HUES64 (cell line): ENCODE results near the gene MAMDC4.

Source experiments
- H3K27ac ChIP-seq: 2 replicates; pipeline ENCODE4 v1.7.0; 2013; ENCODE audit warnings: low read depth, low read length, inconsistent platforms
- H3K27me3 ChIP-seq: 2 replicates; pipeline ENCODE4 v1.6.1; 2013; ENCODE audit warnings: mild to moderate bottlenecking, low read length; ENCODE audit not compliant: insufficient read depth
- H3K36me3 ChIP-seq: 2 replicates; pipeline ENCODE4 v1.6.1; 2013; ENCODE audit warnings: mild to moderate bottlenecking, low read length; ENCODE audit not compliant: insufficient read depth
- H3K4me1 ChIP-seq: 2 replicates; pipeline ENCODE4 v1.6.1; 2013; ENCODE audit warnings: mild to moderate bottlenecking, low read length, moderate library complexity; ENCODE audit not compliant: insufficient read depth
- H3K4me3 ChIP-seq: 2 replicates; pipeline ENCODE4 v1.5.1; 2013; ENCODE audit warnings: mild to moderate bottlenecking, low read length, moderate library complexity
- H3K9ac ChIP-seq: 2 replicates; pipeline ENCODE4 v1.6.1; 2013; ENCODE audit warnings: mild to moderate bottlenecking, low read depth, low read length
- H3K9me3 ChIP-seq: 2 replicates; pipeline ENCODE4 v1.6.1; 2013; ENCODE audit warnings: low read depth, low read length; ENCODE audit not compliant: insufficient read depth
- WGBS: fragments of 150-250, 120-280 bp; methylation state at CpG from one replicate; pipeline ENCODE4 v1.1.7; 2013; ENCODE audit warnings: missing lambda C conversion rate; 5-methylcytosine and 5-hydroxymethylcytosine counted together

Gene MAMDC4

DNA sequence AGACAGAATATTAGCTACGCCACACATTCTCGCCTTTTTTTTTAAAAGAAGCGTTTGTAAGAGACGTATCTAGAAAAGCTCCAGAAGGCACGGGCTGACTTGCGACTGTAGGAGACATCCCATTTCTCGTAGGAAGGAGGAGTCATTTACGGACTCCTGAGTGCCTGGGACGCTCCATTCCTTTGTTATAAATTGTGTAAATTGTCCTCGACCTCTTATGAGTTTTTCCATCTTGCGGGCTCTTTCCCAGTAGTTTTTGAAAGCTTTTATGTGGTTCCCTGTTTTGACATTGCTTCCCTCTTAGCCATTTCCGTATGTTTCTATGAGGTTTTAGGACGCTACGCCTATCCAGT, 43.4 kb upstream of the MAMDC4 start:
- Histone ChIP-seq H3K27ac (peak overlapping the region; percentile 55), H3K4me1 (peaks cover 16% of the 10 kb centered on the region), H3K27me3 (no peaks in the 10 kb centered on the region), H3K9me3 (no peaks in the 10 kb centered on the region), H3K36me3 (peaks cover 33% of the 10 kb centered on the region), H3K9ac (peak overlapping the region; percentile 97), H3K4me3 (peak overlapping the region; percentile 98)
- 9% methylated on average over 13 of the region's 14 CpGs for WGBS

DNA sequence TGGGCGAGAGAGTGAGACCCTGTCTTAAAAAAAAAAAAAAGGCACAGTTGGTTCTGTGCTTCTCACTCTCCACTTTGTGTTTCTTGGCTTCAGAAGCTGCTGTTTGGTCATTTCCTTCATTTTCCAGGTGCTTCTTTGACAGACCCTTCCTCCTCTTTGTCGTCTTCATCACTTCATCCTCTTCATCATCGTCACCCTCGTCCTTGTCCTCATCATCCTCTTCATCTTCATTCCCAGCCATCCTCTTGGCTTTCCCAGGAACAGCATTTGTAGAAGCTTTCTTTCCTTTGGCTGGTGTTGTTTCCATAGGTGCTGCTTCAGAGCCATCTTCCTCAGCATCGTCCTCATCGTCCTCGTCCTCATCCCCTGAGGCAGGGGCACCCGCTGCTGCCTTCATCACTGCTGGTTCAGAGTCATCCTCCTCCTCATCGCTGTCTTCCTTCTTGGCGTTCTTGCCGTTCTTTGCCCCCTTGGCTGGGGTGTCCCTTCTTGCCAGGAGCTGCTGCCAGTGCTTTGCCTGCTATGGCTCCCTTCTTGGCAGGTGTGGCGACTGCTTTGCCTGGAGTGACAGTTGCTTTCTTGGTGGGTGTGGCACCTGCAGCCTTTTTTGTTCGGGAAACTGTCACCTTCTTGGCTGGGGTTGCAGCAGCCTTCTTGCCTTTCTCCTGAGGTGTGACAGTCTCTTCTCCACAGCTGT, 37.3 kb upstream of the MAMDC4 start:
- no peak overlapping the region for H3K9ac ChIP-seq
- H3K4me3 ChIP-seq: no peak overlapping the region
- H3K36me3 ChIP-seq: peaks cover 53% of the 10 kb centered on the region
- H3K4me1 ChIP-seq: peaks cover 5% of the 10 kb centered on the region; the same call in 1 of the 2 replicates
- H3K9me3 ChIP-seq: no peaks in the 10 kb centered on the region
- H3K27ac ChIP-seq: no peak overlapping the region
- whole genome bisulfite sequencing: 96% methylated on average over 13 of the region's 13 CpGs
- H3K27me3 ChIP-seq: no peaks in the 10 kb centered on the region

DNA sequence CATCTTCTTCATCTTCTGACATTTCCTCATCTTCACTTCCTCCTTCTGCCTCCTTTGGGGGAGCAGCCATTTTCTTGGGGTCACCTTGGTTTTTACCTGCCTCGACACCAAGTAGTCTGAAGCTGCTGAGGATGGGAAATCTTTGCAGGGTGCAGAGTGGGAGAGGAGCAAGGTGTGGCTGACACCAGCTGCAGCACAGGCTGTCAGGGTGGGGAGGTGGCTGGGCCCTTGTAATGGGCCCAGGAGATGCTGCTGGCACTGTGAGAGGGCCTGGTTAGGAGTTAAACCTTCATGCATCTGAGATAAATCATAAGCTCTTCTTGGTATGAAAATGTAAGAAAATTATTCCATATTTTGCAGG, 36.7 kb upstream of the MAMDC4 start:
- H3K9me3 ChIP-seq: no peaks in the 10 kb centered on the region
- H3K36me3 ChIP-seq: peaks cover 48% of the 10 kb centered on the region
- H3K4me3 ChIP-seq: no peak overlapping the region
- H3K27ac ChIP-seq: no peak overlapping the region
- no peaks in the 10 kb centered on the region for H3K4me1 ChIP-seq
- no peaks in the 10 kb centered on the region for H3K27me3 ChIP-seq
- H3K9ac ChIP-seq: no peak overlapping the region
- 0% methylated on average over 1 of the region's 1 CpG for WGBS

DNA sequence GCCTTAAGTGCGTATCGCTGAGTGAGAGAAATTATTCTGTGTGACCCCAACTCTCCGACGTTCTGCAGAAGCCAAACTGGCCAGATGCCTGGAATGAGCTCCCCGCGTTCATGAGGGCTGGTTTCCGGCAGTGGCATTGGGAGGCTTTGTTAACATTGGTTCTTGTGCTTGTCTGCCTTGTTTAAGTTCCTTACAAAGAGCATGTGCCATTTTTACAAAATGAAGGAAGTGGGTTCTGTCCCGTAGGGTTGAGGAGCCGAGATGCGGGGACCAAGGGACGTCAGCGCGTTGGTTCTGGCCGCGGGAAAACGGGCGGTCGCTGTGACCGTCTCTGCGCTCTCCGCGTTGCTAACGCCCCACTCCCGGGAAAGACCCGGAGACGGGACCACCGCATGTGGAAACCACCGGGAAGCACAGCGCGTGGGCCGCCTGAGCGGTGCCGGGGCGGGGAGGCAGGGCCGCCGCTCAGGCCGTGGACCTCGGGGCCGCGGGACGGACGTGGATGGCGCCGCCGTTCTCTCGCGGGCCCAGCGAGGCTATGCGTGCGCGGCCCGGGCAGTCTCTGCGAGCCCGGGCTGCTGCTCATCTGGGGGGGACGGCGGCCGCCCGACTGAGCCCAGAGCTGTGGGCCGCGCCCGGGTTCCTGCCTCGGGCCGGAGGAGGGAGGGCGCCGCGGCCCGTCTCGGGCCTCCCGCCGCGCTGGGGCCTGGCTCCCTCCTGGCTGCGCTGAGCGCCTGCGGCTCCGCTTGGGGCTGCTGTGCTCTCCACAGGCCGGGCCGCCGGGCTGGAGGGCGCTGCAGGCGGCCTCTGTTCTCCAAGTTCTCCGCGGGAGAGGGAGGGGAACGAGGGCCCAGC, 30.9 kb upstream of the MAMDC4 start:
- H3K4me3 ChIP-seq: peak overlapping the region; percentile 51
- no peaks in the 10 kb centered on the region for H3K27me3 ChIP-seq
- no peaks in the 10 kb centered on the region for H3K9me3 ChIP-seq
- peaks cover 36% of the 10 kb centered on the region for H3K36me3 ChIP-seq
- H3K4me1 ChIP-seq: no peaks in the 10 kb centered on the region
- 8% methylated on average over 83 of the region's 83 CpGs for WGBS
- H3K9ac ChIP-seq: peak overlapping the region; percentile 67
- no peak overlapping the region; the same call in 1 of the 2 replicates for H3K27ac ChIP-seq

DNA sequence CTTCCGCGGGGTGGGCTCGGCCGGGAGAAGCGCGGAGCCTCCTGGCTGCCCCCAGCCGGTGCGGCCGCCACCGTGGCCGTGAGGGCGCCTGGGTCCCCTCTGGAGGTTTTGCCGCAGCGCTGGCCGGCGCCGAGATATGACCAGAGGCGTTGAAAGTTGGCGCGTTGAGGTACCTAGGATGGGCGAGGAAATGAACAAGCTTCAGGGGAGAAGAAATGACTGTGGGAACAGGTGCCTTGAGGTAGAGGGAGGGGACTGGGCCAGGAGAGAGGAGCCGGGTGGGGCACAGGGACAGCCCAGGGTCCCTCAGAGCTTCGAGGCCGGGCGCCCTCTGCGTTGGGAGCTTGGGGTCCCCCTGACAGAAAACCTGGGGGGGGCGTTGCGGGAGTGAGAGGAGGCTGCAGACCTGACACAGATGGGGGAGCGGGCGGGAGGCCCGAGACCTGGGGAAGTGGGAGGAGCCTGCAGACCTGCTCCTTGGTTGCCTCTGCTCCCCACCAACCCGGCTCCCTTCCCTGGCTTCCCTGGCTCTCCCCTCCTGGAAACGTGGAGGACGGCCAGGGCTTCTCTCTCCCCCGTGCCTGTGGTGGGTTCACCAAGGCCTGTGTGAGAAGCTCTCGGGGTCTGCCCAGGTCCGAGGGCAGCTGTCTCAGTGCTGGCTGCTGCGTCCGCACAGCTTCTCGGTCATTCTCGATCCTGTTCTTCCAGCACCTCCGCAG, 30.2 kb upstream of the MAMDC4 start:
- H3K9ac ChIP-seq: peak overlapping the region; percentile 67
- peaks cover 40% of the 10 kb centered on the region for H3K36me3 ChIP-seq
- peak overlapping the region; percentile 25; the same call in 1 of the 2 replicates for H3K27ac ChIP-seq
- no peaks in the 10 kb centered on the region for H3K27me3 ChIP-seq
- H3K9me3 ChIP-seq: no peaks in the 10 kb centered on the region
- H3K4me3 ChIP-seq: peak overlapping the region; percentile 51
- WGBS: 58% methylated on average over 42 of the region's 42 CpGs
- H3K4me1 ChIP-seq: no peaks in the 10 kb centered on the region

DNA sequence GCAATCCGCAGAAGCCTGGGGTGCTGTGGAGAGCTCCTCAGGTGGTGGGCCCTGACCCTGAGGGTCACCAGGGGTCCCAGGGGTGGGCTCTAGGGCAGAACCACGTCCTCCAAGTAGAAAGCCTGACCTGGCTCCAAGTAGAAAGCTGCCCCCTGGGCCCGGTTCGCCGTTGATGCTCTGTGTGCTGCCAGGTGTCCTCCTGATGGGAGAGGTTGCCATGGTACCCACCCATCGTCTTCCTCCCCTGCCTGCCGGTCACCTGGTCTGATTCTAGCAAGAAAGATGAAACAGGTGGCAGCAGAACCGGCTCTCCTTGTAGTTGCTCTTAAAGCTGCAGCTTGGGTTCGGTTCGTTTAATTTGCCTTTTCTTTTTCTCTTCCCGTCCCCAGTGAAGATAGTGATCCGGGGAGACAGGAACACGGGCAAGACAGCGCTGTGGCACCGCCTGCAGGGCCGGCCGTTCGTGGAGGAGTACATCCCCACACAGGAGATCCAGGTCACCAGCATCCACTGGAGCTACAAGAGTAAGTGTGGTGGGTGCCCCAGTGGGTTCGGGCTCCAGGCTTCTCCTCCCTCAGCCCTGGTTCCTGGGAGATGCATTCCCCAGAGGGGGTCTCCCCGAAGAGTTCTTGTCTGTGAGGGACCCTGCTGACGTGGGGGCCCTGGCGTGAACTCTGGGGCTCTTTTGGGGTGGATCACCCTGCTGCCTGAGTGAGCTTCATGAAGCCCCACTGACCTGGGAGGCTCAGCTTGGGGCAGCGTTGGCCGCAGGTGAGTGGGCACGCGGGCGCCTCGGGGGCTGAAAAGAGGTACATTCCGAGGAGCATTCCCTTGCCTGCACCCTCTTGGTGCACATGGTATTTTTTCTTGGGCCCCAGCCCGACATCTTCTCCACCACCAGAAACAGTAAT, 28.8 kb upstream of the MAMDC4 start:
- Histone ChIP-seq H3K9ac (no peak overlapping the region), H3K9me3 (no peaks in the 10 kb centered on the region), H3K27ac (no peak overlapping the region), H3K4me3 (no peak overlapping the region), H3K36me3 (peaks cover 42% of the 10 kb centered on the region), H3K4me1 (no peaks in the 10 kb centered on the region), H3K27me3 (no peaks in the 10 kb centered on the region)
- 90% methylated on average over 30 of the region's 30 CpGs for WGBS

DNA sequence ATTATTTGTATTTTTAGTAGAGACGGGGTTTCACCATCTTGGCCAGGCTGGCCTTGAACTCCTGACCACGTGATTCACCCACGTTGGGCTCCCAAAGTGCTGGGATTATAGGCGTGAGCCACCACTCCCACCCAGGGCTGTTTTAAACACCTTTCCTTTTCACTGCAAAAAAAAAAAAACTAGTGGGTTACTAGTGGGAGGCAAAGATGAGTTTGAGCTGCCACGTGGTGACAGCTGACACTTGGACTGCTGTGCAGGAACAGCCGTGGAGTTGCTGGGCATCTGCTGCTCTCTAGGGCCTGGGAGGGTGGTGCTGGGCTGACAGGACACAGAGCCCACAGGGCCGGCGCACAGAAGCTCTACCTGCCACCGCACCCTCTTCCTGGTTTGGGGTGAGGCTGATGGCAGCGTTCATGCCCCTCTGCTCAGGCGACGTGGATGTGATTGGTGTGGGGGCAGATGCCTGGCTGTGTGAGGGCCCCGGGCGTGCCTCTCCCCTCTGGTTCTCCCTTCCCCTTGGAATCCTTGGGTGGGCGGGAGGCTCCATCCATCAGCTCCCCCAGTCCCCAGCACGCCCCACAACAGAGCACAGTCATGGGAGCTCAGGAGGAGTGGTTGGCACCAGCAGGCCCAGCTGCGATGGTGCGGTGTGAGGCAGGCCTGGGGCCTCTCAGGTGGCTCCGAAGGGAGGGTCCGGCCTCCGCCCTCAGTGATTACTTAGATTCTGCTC, 27.5 kb upstream of the MAMDC4 start:
- Histone ChIP-seq H3K4me1 (no peaks in the 10 kb centered on the region), H3K27ac (no peak overlapping the region), H3K27me3 (no peaks in the 10 kb centered on the region), H3K9ac (no peak overlapping the region), H3K4me3 (no peak overlapping the region), H3K9me3 (no peaks in the 10 kb centered on the region), H3K36me3 (peaks cover 55% of the 10 kb centered on the region)
- 95% methylated on average over 21 of the region's 21 CpGs for WGBS

DNA sequence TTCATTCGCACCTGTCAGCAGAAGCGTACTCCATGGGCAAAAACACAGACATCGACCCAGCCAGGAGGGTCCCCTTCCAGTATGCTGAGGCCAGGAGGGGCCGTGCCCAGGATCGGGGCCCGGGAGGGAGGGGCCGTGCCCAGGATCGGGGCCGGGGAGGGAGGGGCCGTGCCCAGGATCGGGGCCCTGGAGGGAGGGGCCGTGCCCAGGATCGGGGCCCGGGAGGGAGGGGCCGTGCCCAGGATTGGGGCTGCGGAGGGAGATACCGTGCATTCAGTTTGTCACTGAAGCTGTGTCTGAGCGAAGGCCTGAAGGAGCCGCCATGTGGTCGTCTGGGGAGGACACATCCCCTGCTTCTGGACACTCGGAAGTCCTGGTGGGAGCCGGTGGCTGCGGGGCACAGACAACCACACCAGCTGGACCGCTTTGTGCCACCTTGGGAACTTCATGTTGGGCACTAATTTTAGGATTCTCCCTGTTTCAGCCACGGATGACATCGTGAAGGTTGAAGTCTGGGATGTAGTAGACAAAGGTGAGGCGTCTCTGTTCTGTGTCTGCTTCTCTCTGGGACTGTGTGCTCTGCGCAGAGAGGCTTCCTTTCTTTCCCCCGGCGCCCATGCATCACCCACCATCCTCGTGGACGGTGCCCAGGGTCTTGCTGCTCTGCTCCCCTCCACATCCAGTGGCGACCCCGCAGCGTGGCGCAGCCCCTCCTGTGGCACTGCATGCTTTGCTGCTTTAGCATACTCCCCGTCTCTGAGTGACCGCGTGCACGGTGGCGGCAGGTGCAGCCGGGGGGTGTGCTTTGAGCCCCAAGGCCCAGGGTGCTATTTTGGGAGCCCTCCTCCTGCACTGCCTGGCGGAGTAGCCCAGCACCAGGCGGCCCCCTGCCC, 26.6 kb upstream of the MAMDC4 start:
- 93% methylated on average over 44 of the region's 44 CpGs for WGBS
- H3K36me3 ChIP-seq: peaks cover 63% of the 10 kb centered on the region
- no peaks in the 10 kb centered on the region for H3K27me3 ChIP-seq

DNA sequence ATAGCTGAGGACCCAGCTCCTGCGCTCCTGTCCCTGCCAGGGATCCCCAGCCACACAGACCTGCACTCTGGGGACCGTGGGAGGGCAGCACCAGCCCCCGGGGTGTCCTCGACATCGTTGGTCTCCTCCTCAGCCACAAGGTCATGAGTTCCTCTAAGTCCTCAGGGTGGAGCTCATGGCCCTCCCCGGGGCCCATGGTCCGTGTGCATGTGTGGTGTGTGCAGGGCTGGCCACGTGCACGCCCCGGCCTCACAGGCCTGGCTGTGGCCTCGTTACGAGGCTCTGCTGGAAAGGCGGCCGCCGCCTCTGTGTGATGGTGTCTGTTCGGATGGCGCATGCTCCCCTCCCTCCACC, 26.0 kb upstream of the MAMDC4 start:
- no peaks in the 10 kb centered on the region for H3K4me1 ChIP-seq
- H3K27me3 ChIP-seq: no peaks in the 10 kb centered on the region
- no peak overlapping the region for H3K9ac ChIP-seq
- H3K4me3 ChIP-seq: no peak overlapping the region
- 97% methylated on average over 17 of the region's 17 CpGs for WGBS
- H3K36me3 ChIP-seq: peaks cover 70% of the 10 kb centered on the region
- no peaks in the 10 kb centered on the region for H3K9me3 ChIP-seq
- no peak overlapping the region for H3K27ac ChIP-seq

More for the DNA sequence above, 26.6 kb upstream of the MAMDC4 start:
- H3K4me1 ChIP-seq: no peaks in the 10 kb centered on the region
- H3K27ac ChIP-seq: no peak overlapping the region
- H3K9ac ChIP-seq: no peak overlapping the region
- H3K9me3 ChIP-seq: no peaks in the 10 kb centered on the region
- H3K4me3 ChIP-seq: no peak overlapping the region
